Measurements from ENCODE around the gene XG.

- TF ChIP-seq TAF1 (IDR thresholded peaks at IDR 0.05; ENCODE audit: borderline replicate concordance, insufficient read depth, low read length) = no peak
- TF ChIP-seq POLR2AphosphoS5 (IDR thresholded peaks at IDR 0.05; ENCODE audit: low read depth, low read length) = no peak
- TF ChIP-seq, protein P1, sequence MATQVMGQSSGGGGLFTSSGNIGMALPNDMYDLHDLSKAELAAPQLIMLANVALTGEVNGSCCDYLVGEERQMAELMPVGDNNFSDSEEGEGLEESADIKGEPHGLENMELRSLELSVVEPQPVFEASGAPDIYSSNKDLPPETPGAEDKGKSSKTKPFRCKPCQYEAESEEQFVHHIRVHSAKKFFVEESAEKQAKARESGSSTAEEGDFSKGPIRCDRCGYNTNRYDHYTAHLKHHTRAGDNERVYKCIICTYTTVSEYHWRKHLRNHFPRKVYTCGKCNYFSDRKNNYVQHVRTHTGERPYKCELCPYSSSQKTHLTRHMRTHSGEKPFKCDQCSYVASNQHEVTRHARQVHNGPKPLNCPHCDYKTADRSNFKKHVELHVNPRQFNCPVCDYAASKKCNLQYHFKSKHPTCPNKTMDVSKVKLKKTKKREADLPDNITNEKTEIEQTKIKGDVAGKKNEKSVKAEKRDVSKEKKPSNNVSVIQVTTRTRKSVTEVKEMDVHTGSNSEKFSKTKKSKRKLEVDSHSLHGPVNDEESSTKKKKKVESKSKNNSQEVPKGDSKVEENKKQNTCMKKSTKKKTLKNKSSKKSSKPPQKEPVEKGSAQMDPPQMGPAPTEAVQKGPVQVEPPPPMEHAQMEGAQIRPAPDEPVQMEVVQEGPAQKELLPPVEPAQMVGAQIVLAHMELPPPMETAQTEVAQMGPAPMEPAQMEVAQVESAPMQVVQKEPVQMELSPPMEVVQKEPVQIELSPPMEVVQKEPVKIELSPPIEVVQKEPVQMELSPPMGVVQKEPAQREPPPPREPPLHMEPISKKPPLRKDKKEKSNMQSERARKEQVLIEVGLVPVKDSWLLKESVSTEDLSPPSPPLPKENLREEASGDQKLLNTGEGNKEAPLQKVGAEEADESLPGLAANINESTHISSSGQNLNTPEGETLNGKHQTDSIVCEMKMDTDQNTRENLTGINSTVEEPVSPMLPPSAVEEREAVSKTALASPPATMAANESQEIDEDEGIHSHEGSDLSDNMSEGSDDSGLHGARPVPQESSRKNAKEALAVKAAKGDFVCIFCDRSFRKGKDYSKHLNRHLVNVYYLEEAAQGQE (IDR thresholded peaks at IDR 0.05; ENCODE audit: insufficient read depth in 1 of 2, low read depth in 2 of 2, low read length in 2 of 2) = no peak
These were observed 65.2 kb downstream of the XG start for GRCh38 chrX:2817036-2817435.
